Transverse colon (tissue), 4 donors: Measurements from ENCODE around the gene POU4F1.

Experiments
- EP300 ChIP-seq: sonication (generic); formaldehyde crosslinking; IDR thresholded peaks from one replicate; pipeline ENCODE4 v1.6.1; 2017; ENCODE audit warnings: antibody characterized with exemption, low read depth
- POLR2A ChIP-seq: fragments of 450-650 bp; IDR thresholded peaks from one replicate; pipeline ENCODE4 v1.6.1; 2016; ENCODE audit warnings: antibody characterized with exemption, mild to moderate bottlenecking, moderate library complexity
- POLR2AphosphoS5 ChIP-seq, 3 donors: sonication (generic); formaldehyde crosslinking; IDR thresholded peaks; one replicate each; pipeline ENCODE4 v1.6.1; 2016; ENCODE audit warnings: antibody characterized with exemption in 3 of 3
- TF ChIP-seq, protein P1 (sequence below), 5 experiments: fragments of 200-600 bp in 3 of 5; fragments of 450-650 bp in 2 of 5; sonication (generic) in 3 of 5; IDR thresholded peaks; 1 replicate in 2 of 5; 2 replicates in 3 of 5; pipeline ENCODE4 v1.5.1; 2016 to 2017; ENCODE audit warnings: antibody characterized with exemption in 5 of 5, inconsistent platforms in 3 of 5, mild to moderate bottlenecking in 2 of 5, moderate library complexity in 1 of 5

DNA sequence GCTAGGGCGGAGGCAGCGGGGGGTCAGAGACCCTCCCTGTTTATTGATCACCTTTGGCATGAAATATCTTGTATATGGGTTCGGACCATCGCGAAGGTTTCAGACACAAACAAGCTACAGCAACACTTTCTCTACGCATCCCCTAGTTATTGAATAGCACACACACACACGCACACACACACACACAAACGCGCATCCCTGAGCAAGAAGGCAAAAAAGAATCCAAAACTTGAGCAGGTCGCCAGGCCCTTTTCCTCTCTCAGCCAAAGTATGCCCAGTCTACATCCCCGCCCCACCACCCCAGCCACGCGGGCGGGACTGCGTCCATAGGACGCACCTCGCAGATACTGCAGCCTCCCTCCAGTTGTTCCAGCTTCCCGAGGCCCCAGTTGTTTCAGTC lies 16.0 kb downstream of the POU4F1 start:
- TF ChIP-seq POLR2AphosphoS5 (IDR thresholded peaks at IDR 0.05) (no peak), POLR2A (no peak), EP300 (no peak)
- TF ChIP-seq, protein P1, sequence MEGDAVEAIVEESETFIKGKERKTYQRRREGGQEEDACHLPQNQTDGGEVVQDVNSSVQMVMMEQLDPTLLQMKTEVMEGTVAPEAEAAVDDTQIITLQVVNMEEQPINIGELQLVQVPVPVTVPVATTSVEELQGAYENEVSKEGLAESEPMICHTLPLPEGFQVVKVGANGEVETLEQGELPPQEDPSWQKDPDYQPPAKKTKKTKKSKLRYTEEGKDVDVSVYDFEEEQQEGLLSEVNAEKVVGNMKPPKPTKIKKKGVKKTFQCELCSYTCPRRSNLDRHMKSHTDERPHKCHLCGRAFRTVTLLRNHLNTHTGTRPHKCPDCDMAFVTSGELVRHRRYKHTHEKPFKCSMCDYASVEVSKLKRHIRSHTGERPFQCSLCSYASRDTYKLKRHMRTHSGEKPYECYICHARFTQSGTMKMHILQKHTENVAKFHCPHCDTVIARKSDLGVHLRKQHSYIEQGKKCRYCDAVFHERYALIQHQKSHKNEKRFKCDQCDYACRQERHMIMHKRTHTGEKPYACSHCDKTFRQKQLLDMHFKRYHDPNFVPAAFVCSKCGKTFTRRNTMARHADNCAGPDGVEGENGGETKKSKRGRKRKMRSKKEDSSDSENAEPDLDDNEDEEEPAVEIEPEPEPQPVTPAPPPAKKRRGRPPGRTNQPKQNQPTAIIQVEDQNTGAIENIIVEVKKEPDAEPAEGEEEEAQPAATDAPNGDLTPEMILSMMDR (IDR thresholded peaks at IDR 0.05) = no peak
